Measurements from ENCODE around the gene NDUFS8. TPM values are rescaled to one million over a fixed set of nuclear protein-coding genes. Genes with fewer than 3 reads are reported as not detected.

The NDUFS8 gene
- total RNA-seq, 2 experiments from 2014 or later = 70.5 to 72.5 TPM

GRCh38 chr11:68039526-68040086 lies 9.1 kb downstream of the NDUFS8 start:
- ATAC-seq (ENCODE audit: poor library complexity) = no peak
- H3K4me1 ChIP-seq (ENCODE audit: insufficient read depth, low read length) = peaks cover 66% of the 10 kb centered on the region
- H3K4me3 Mint-ChIP-seq = peak overlapping the region; percentile 89
- no peak for TF ChIP-seq CTCF (IDR thresholded peaks at IDR 0.05)
- ChIA-PET POLR2A (interaction anchor here (0.9 to 3.1 kb wide), 4 partner anchors 9 to 34 kb away, joined by 3 to 21 read pairs (median 6); partner anchors contain the start of gene NDUFS8), CTCF (interaction anchor here (0.6 to 0.9 kb wide), 2 partner anchors 110 to 170 kb away, joined by 3 to 4 read pairs; no protein-coding TSS in a partner anchor)
- intact Hi-C loops (cut with DNase I, micrococcal nuclease) = loop anchor here (1.0 to 5.0 kb wide), 2 partner anchors 9 to 423 kb away; partner anchors contain the start of genes NDUFS8 (in 1 of the 2) and PPP6R3 (in 1 of the 2)
- no peaks in the 10 kb centered on the region for H3K9me3 Mint-ChIP-seq
- H3K36me3 ChIP-seq (ENCODE audit: insufficient read depth, low read length) = peaks cover 37% of the 10 kb centered on the region
- peak overlapping the region; percentile 96 for H3K4me3 ChIP-seq (ENCODE audit: low read length)
- no peaks in the 10 kb centered on the region for H3K27me3 Mint-ChIP-seq
- no peaks in the 10 kb centered on the region for H3K27me3 ChIP-seq (ENCODE audit: control insufficient read depth in 1 of 2, insufficient read depth in 2 of 2, low read length in 2 of 2)
- peaks cover 9% of the 10 kb centered on the region for H3K36me3 Mint-ChIP-seq (ENCODE audit: low read depth)
- DNase-seq = peak in 3 of 14 experiments; percentile 14 to 49 (median 33)
- H3K27ac ChIP-seq (ENCODE audit: low read depth in 1 of 2, low read length in 2 of 2) = peak overlapping the region; percentile 77 to 82
- H3K4me1 Mint-ChIP-seq (ENCODE audit: low read depth) = peaks cover 29% of the 10 kb centered on the region
- peak overlapping the region; percentile 92 for H3K27ac Mint-ChIP-seq
- no peaks in the 10 kb centered on the region for H3K9me3 ChIP-seq (ENCODE audit: control insufficient read depth in 1 of 2, insufficient read depth in 1 of 2, low read length in 2 of 2)

GRCh38 chr11:68040101-68040956 lies 9.8 kb downstream of the NDUFS8 start:
- peak; percentile 46 for ATAC-seq (ENCODE audit: poor library complexity)
- intact Hi-C loops (cut with DNase I, micrococcal nuclease) = no loop called here
- Mint-ChIP-seq H3K36me3 (ENCODE audit: low read depth) (peaks cover 9% of the 10 kb centered on the region), H3K9me3 (no peaks in the 10 kb centered on the region), H3K4me3 (peak overlapping the region; percentile 89), H3K27me3 (no peaks in the 10 kb centered on the region), H3K4me1 (ENCODE audit: low read depth) (peaks cover 27% of the 10 kb centered on the region), H3K27ac (peak overlapping the region; percentile 92)
- ChIA-PET POLR2A (interaction anchor here (1.2 to 3.1 kb wide), 2 partner anchors 9 to 10 kb away, joined by 3 to 21 read pairs; partner anchors contain the start of gene NDUFS8), CTCF (interaction anchor here (0.6 kb wide), 1 partner anchor 109 kb away, joined by 3 read pairs; no protein-coding TSS in a partner anchor)
- Histone ChIP-seq H3K4me1 (ENCODE audit: insufficient read depth, low read length) (peaks cover 64% of the 10 kb centered on the region), H3K36me3 (ENCODE audit: insufficient read depth, low read length) (peaks cover 43% of the 10 kb centered on the region), H3K4me3 (ENCODE audit: low read length) (peak overlapping the region; percentile 96), H3K9me3 (ENCODE audit: control insufficient read depth in 1 of 2, insufficient read depth in 1 of 2, low read length in 2 of 2) (no peaks in the 10 kb centered on the region), H3K27ac (ENCODE audit: low read depth in 1 of 2, low read length in 2 of 2) (peak overlapping the region; percentile 77 to 82), H3K27me3 (ENCODE audit: control insufficient read depth in 1 of 2, insufficient read depth in 2 of 2, low read length in 2 of 2) (no peaks in the 10 kb centered on the region)
- DNase-seq = peak in 11 of 14 experiments; percentile 17 to 70 (median 34)
- no peak for TF ChIP-seq CTCF (IDR thresholded peaks at IDR 0.05)

- ATAC-seq (ENCODE audit: poor library complexity) = no peak
- peak in 1 of 14 experiments; percentile 35 for DNase-seq
- intact Hi-C loops (cut with DNase I, micrococcal nuclease) = no loop called here
- POLR2A ChIA-PET = interaction anchor here (1.1 to 3.1 kb wide), 2 partner anchors 10 to 1082 kb away, joined by 3 to 21 read pairs; partner anchors contain the start of gene NDUFS8
- Histone ChIP-seq H3K27ac (ENCODE audit: low read depth in 1 of 2, low read length in 2 of 2) (peak overlapping the region; percentile 77 to 82), H3K9me3 (ENCODE audit: control insufficient read depth in 1 of 2, insufficient read depth in 1 of 2, low read length in 2 of 2) (no peaks in the 10 kb centered on the region), H3K27me3 (ENCODE audit: control insufficient read depth in 1 of 2, insufficient read depth in 2 of 2, low read length in 2 of 2) (no peaks in the 10 kb centered on the region), H3K4me3 (ENCODE audit: low read length) (peak overlapping the region; percentile 96), H3K36me3 (ENCODE audit: insufficient read depth, low read length) (peaks cover 47% of the 10 kb centered on the region), H3K4me1 (ENCODE audit: insufficient read depth, low read length) (peaks cover 60% of the 10 kb centered on the region)
- CTCF ChIA-PET = no interaction called here
- H3K36me3 Mint-ChIP-seq (ENCODE audit: low read depth) = peaks cover 16% of the 10 kb centered on the region
- TF ChIP-seq CTCF (IDR thresholded peaks at IDR 0.05) = no peak
- peak overlapping the region; percentile 89 for H3K4me3 Mint-ChIP-seq
- H3K9me3 Mint-ChIP-seq = no peaks in the 10 kb centered on the region
- H3K4me1 Mint-ChIP-seq (ENCODE audit: low read depth) = peaks cover 25% of the 10 kb centered on the region
- H3K27me3 Mint-ChIP-seq = no peaks in the 10 kb centered on the region
- peak overlapping the region; percentile 92 for H3K27ac Mint-ChIP-seq
These were observed 10.6 kb downstream of the NDUFS8 start for GRCh38 chr11:68040957-68041591.

All from CD4-positive, alpha-beta T cell (primary cell).